WI38 (cell line): ENCODE measurements around the gene ASS1.
A peak's percentile ranks its signal among the peaks of the same experiment; 100 is the strongest.

Experiments used
- H3K4me3 ChIP-seq: 2 replicates; pipeline ENCODE4 v1.5.1; 2011; ENCODE audit warnings: low read depth, mild to moderate bottlenecking, control low read depth, low read length
- TF ChIP-seq, protein P1 (sequence below): IDR thresholded peaks from 2 replicates; pipeline ENCODE4 v1.5.1; 2012; ENCODE audit warnings: low read depth, mild to moderate bottlenecking, control low read depth, low read length

ASS1 gene

GRCh38 chr9:130476151-130476730, 31.5 kb downstream of the ASS1 start:
- TF ChIP-seq, protein P1, sequence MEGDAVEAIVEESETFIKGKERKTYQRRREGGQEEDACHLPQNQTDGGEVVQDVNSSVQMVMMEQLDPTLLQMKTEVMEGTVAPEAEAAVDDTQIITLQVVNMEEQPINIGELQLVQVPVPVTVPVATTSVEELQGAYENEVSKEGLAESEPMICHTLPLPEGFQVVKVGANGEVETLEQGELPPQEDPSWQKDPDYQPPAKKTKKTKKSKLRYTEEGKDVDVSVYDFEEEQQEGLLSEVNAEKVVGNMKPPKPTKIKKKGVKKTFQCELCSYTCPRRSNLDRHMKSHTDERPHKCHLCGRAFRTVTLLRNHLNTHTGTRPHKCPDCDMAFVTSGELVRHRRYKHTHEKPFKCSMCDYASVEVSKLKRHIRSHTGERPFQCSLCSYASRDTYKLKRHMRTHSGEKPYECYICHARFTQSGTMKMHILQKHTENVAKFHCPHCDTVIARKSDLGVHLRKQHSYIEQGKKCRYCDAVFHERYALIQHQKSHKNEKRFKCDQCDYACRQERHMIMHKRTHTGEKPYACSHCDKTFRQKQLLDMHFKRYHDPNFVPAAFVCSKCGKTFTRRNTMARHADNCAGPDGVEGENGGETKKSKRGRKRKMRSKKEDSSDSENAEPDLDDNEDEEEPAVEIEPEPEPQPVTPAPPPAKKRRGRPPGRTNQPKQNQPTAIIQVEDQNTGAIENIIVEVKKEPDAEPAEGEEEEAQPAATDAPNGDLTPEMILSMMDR = no peak
- H3K4me3 ChIP-seq = no peak overlapping the region

- no peak overlapping the region for H3K4me3 ChIP-seq
- TF ChIP-seq, protein P1 = no peak
Measured at GRCh38 chr9:130477564-130477963, 32.8 kb downstream of the ASS1 start.

GRCh38 chr9:130478152-130478551, 33.4 kb downstream of the ASS1 start:
- no peak overlapping the region for H3K4me3 ChIP-seq
- TF ChIP-seq, protein P1 = no peak

- no peak overlapping the region for H3K4me3 ChIP-seq
Measured at GRCh38 chr9:130478736-130479575, 34.2 kb downstream of the ASS1 start.

DNA sequence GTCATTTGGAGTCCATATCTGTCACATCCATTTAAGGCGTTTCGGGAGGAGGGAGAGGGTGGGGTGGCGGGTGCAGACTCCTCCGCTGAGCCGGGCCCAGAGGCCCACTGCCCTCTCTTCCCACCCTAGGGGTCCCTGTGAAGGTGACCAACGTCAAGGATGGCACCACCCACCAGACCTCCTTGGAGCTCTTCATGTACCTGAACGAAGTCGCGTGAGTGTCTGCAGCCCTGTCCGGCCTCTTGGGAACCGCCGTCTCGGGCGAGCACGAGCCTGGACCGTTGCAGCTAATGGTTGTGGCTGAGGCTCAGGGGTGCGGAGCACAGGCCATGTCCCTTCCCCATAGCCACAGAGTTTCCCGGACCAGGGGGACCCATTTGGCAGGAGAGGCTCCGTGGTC, 34.8 kb downstream of the ASS1 start:
- TF ChIP-seq, protein P1 = no peak
- no peak overlapping the region for H3K4me3 ChIP-seq

More at GRCh38 chr9:130478736-130479575, 34.2 kb downstream of the ASS1 start:
- TF ChIP-seq, protein P1 = no peak

DNA sequence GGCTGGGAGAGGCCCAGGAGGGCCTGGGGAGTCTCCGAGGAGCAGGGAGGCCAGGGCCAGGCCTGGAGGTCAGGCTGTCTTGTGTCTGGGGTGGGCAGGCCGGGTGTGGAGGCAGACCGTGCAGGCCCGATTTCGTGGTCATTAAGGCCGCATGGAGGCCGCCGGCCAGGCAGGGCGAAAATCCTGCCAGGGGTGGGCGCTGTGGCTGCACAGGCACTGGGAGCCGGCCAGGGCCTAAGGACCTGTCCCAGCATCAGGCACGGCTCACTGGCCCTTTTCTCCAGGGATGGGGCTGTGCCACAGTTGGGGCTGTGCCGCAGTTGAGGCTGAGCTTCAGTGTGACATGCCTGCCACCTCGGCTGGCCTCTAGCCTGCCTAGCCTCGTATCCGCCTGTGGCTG, 35.9 kb downstream of the ASS1 start:
- H3K4me3 ChIP-seq = no peak overlapping the region
- TF ChIP-seq, protein P1 = peak; percentile 23; the same call in 1 of the 2 replicates

DNA sequence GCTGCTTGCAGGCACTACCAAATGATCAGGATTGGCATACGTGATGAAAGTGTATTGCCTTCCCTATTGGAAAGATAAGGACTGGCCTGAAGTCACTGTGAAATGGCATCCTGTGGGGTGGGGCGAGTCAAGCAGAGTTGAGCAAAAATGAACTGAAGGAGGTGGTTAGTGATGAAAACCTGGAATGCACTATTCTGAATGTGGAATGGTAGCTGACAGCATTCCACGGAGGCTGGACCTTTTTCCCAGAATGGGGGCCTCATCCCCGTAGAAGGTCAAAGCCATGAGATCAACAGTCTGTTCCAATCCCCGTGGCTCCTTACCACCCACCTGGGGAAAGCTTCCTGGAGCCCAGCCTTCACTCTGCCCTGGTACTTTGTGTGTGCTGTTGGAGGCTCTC, 37.7 kb downstream of the ASS1 start:
- no peak overlapping the region for H3K4me3 ChIP-seq
- TF ChIP-seq, protein P1 = no peak
